SU-DHL-6 (cell line): ENCODE results near the gene KRT81.

Source experiments
- EZH2phosphoT487 ChIP-seq: fragments of 200-600 bp; sonication (generic), shearing (Covaris generic); conservative IDR thresholded peaks from 2 replicates; pipeline ENCODE4 v1.6.1; 2018; ENCODE audit warnings: mild to moderate bottlenecking, antibody characterized with exemption, low read length, moderate library complexity, mixed read lengths
- TF ChIP-seq, protein P1 (sequence below): fragments of 200-600 bp; sonication (generic); IDR thresholded peaks from one replicate; pipeline ENCODE4 v1.5.1; 2017; ENCODE audit warnings: antibody characterized with exemption, mild to moderate bottlenecking, low read length, moderate library complexity; ENCODE audit not compliant: insufficient read depth, poor library complexity, severe bottlenecking

DNA sequence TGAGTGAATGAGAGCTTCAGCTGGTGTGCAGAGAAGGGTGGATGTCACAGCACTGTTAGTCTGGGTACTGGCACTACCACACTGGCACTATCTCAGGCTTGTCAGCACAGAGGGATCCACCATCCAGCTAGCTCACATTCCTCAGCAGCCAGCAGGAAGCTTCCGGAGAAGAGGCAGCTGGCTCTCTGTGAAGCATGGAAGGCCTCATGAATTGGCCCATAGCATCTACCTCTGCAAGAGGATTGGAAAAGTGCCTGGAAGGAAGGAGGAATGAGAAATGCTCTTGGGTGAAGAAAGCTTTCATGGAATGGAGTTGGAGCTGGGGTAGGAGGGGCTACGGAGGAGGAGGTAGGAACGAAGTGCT is 19.9 kb upstream of the KRT81 start:
- TF ChIP-seq, protein P1, sequence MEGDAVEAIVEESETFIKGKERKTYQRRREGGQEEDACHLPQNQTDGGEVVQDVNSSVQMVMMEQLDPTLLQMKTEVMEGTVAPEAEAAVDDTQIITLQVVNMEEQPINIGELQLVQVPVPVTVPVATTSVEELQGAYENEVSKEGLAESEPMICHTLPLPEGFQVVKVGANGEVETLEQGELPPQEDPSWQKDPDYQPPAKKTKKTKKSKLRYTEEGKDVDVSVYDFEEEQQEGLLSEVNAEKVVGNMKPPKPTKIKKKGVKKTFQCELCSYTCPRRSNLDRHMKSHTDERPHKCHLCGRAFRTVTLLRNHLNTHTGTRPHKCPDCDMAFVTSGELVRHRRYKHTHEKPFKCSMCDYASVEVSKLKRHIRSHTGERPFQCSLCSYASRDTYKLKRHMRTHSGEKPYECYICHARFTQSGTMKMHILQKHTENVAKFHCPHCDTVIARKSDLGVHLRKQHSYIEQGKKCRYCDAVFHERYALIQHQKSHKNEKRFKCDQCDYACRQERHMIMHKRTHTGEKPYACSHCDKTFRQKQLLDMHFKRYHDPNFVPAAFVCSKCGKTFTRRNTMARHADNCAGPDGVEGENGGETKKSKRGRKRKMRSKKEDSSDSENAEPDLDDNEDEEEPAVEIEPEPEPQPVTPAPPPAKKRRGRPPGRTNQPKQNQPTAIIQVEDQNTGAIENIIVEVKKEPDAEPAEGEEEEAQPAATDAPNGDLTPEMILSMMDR, result no peak
- no peak for TF ChIP-seq EZH2phosphoT487
